Astrocyte (in vitro differentiated cells and primary cell): ENCODE data around the gene MAP3K20.
"Not testable (repeated sequence)": the region's sequence is repeated elsewhere in the genome, so short reads cannot be mapped to it uniquely, and the experiment has no call there.

ENCODE experiments used
- EZH2 ChIP-seq: IDR thresholded peaks from 2 replicates; pipeline ENCODE4 v1.6.1; 2012; ENCODE audit warnings: mild to moderate bottlenecking, low read length, inconsistent platforms; ENCODE audit not compliant: insufficient read depth
- TF ChIP-seq, protein P1 (sequence below): IDR thresholded peaks from 2 replicates; pipeline ENCODE4 v1.5.1; 2011; ENCODE audit warnings: low read depth, mild to moderate bottlenecking, inconsistent platforms, low read length, moderate library complexity; ENCODE audit not compliant: insufficient read depth

DNA sequence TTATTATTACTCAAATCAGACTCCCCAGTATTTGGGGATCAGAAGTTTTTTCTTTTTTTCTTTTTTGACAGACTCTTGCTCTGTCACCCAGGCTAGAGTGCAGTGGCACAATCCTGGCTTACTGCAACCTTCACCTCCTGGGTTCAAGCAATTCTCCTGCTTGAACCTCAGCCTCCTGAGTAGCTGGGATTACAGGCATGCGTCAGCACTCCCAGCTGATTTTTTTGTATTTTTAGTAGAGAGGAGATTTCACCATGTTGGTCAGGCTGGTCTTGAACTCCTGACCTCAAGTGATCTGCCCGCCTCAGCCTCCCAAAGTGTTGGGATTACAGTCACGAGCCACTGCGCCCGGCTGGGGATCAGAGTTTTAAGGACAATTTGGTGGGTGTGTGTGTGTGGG is 233.7 kb downstream of the MAP3K20 start:
- not testable (repeated sequence) for TF ChIP-seq EZH2
- TF ChIP-seq, protein P1, sequence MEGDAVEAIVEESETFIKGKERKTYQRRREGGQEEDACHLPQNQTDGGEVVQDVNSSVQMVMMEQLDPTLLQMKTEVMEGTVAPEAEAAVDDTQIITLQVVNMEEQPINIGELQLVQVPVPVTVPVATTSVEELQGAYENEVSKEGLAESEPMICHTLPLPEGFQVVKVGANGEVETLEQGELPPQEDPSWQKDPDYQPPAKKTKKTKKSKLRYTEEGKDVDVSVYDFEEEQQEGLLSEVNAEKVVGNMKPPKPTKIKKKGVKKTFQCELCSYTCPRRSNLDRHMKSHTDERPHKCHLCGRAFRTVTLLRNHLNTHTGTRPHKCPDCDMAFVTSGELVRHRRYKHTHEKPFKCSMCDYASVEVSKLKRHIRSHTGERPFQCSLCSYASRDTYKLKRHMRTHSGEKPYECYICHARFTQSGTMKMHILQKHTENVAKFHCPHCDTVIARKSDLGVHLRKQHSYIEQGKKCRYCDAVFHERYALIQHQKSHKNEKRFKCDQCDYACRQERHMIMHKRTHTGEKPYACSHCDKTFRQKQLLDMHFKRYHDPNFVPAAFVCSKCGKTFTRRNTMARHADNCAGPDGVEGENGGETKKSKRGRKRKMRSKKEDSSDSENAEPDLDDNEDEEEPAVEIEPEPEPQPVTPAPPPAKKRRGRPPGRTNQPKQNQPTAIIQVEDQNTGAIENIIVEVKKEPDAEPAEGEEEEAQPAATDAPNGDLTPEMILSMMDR: not testable (repeated sequence)
